Skeletal muscle cell (primary cell): Measurements from ENCODE around the gene CBR1.
"Not testable (repeated sequence)": the region's sequence is repeated elsewhere in the genome, so short reads cannot be mapped to it uniquely, and the experiment has no call there.

Experiments
- DNase-seq: peaks from one replicate; pipeline ENCODE4 v3.0.0-alpha.2; 2010; ENCODE audit warnings: low read depth
- H3K4me3 ChIP-seq: 2 replicates; pipeline ENCODE4 v1.5.1; 2011; ENCODE audit warnings: low read depth, mild to moderate bottlenecking, control low read depth, low read length, moderate library complexity

The CBR1 gene

DNA sequence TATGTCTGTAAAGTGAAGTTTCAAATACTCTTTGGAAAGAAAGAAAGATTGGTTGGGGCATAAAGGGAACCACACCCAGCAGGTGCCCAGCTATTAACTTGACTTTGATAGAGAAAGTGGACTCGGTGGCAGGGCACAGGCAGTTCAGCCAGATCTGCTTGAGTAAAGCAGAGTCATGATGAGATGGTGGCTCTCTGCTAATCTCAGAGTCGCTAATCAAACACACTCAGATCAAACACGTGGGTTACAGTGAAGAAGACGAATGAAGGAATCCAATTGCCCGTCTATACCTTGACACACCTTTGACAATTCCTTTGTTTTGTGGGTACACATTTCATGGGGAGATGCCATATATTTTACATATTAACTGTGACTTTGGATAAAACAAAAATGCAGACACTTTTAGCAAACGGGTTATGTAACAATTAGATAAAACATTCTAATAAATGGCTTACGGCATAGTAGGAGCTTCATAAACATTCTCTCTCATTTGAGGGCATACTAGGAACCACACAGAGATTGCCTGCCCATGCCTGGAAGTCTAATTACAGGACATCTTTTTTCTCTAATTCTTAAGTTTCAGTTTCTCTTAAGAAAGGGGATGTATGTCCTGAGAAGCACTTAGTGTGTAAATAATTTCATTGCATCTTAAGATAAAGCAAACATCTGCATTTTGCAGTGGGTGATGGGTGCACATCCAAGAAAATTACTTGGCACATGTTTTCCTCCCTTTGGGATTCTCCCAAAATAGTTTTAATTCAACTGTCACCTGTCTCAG, 7.2 kb downstream of the CBR1 start:
- no peak overlapping the region for H3K4me3 ChIP-seq

GRCh38 chr21:36077758-36078157, 7.9 kb downstream of the CBR1 start:
- no peak for DNase-seq
- no peak overlapping the region for H3K4me3 ChIP-seq

More for the DNA sequence above, 7.2 kb downstream of the CBR1 start:
- no peak for DNase-seq

- DNase-seq, result no peak
- H3K4me3 ChIP-seq, result no peak overlapping the region
Observed at GRCh38 chr21:36079010-36079649, 9.3 kb downstream of the CBR1 start.

DNA sequence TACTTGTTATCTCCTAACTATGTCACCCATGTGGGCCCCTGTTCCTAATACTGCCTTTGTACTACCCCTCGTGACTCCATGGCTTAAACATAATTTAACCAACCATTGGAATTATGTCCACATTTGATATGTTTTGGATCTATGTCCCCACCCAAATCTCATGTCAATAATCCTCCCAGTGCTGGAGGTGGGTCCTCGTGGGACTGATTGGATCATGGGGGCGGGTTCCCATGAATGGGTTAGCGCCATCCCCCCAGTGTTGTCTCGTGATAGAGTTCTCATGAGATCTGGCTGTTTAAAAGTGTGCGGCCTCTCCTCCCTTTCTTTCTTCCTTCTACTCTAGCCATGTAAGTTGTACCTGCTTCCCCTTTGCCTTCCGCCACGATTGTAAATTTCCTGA, 9.8 kb downstream of the CBR1 start:
- H3K4me3 ChIP-seq, result no peak overlapping the region
- no peak for DNase-seq

DNA sequence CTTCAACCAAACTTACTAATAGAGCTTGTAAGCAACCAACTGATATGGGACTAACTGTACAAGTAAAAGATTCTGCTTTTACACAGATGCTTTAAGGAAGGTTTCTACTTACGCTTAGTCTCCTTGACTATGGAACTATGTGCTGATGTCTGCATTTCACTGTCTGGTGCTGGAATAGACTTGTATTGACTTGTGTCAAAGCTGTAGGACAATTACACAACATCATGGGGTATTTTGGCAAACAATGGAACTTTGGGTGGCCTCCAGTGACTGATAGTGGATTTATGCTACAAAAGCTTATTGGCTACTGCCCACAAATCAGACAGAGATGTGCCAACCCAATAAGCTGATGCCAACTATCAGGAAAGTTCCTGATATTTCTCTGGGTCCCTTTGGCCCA, 10.6 kb downstream of the CBR1 start:
- H3K4me3 ChIP-seq, result no peak overlapping the region
- DNase-seq, result no peak

GRCh38 chr21:36082237-36082664, 12.4 kb downstream of the CBR1 start:
- DNase-seq, result no peak
- no peak overlapping the region for H3K4me3 ChIP-seq

GRCh38 chr21:36087362-36088138, 17.7 kb downstream of the CBR1 start:
- H3K4me3 ChIP-seq, result no peak overlapping the region
- no peak for DNase-seq

DNA sequence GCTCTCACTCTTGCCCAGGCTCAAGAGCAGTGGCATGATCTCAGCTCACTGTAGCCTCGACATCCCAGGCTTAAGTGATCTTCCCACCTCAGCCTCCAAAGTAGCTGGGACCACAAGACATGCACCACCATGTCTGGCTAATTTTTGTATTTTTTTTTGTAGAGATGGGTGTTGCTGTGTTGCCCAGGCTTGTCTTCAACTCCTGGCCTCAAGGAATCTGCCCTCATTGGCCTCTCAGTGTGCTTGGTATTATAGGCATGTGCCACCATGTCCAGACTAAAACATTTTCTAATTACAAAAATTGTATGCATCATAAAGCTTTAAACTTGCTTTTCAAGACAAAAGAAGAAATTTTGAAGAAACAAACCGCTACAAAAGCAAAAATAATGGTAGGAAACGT, 20.1 kb downstream of the CBR1 start:
- no peak for DNase-seq
- H3K4me3 ChIP-seq, result no peak overlapping the region

GRCh38 chr21:36092681-36093080, 22.9 kb downstream of the CBR1 start:
- DNase-seq, result no peak
- H3K4me3 ChIP-seq, result no peak overlapping the region

- no peak overlapping the region for H3K4me3 ChIP-seq
- no peak for DNase-seq
Observed at GRCh38 chr21:36093512-36093911, 23.7 kb downstream of the CBR1 start.

- no peak overlapping the region for H3K4me3 ChIP-seq
- no peak for DNase-seq
Observed at GRCh38 chr21:36096398-36097290, 26.8 kb downstream of the CBR1 start.

DNA sequence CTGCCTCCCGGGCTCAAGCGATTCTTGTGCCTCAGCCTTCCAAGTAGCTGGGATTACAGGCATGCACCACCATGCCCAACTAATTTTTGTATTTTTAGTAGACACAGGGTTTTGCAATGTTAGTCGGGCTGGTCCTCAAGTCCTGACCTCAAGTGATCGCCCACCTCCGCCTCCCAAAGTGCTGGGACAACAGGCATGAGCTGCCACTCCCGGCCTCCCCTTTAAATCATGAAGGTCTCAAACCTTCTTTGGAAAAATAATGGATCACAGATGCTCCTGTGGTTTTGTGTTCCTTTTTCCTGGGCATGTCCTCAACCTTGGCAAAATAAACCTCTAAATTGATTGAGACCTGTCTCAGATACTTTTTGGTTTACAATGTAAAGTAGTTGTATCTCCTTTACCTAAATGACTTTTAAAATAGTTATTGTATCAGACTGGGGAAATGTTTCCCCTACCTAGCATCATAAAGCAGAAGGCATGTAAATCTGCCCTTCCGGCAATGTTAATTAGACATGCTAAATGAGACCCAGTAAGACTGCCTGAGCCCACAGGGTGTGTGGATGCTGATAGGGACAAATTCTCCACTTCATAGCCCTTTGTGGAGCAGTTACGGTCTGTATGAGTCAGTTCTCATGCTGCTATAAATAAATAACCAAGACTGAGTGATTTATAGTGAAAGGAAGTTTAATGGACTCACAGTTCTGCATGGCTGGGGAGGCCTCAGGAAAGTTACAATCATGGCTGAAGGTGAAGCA, 27.8 kb downstream of the CBR1 start:
- DNase-seq, result no peak
- no peak overlapping the region for H3K4me3 ChIP-seq

GRCh38 chr21:36098182-36098532, 28.3 kb downstream of the CBR1 start:
- DNase-seq, result no peak
- no peak overlapping the region for H3K4me3 ChIP-seq

DNA sequence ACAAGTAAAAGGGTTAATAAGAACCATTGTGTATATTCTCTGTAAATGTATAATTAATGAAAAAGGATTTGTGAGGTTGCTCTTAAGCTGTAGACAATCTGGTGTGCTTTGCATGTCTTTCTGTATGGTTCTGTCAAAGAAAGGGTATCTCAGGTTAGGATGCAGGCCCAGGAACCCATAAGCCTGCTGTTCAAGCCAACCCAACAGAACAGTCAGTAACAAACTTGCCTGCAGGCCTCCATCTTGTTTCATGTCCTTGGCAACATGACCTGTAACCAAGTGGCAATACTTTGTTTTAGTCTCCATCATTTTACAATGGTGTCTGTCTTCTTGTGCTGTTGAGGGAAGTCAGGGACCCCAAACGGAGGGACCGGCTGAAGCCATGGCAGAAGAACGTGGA, 29.2 kb downstream of the CBR1 start:
- DNase-seq, result no peak
- H3K4me3 ChIP-seq, result no peak overlapping the region

DNA sequence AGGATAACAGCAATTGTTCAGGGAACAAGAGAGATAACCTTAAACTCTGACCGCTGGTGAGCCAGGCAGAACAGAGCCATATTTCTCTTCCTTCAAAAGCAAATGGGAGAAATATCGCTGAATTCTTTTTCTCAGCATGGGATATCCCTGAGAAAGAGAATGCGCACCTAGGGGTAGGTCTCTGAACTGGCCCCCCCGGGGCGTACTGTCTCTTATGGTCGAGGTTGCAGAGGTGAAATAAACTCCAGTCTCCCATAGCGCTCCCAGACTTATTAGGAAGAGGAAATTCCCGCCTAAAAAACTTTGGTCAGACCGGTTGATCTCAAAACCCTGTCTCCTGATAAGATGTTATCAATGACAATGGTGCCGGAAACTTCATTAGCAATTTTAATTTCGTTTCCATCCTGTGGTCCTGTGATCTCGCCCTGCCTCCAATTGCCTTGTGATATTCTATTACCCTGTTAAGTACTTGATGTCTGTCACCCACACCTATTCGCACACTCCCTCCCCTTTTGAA, 29.9 kb downstream of the CBR1 start:
- H3K4me3 ChIP-seq, DNase-seq: not testable (repeated sequence)

- DNase-seq, result no peak
- H3K4me3 ChIP-seq, result no peak overlapping the region
Observed at GRCh38 chr21:36100971-36101641, 31.3 kb downstream of the CBR1 start.

DNA sequence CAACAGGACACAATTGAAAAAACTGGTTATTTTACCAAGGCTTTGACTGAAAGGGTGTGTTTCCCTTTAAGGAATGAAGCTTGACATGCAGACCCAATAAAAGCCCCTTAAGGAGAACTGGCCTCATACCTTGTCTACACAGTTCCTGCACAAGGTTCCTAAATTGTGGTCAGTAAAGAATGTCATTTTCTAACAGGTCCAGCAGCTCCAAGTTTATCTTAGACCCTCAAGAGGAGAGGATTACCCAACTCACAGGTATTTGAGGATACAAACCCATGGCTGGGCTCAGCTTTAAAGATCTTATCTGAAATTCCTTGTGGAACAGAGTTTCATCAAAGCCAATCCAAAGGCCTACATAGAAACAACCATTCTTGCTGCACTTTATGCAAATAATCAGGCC, 33.6 kb downstream of the CBR1 start:
- H3K4me3 ChIP-seq, result no peak overlapping the region
- DNase-seq, result no peak
